Measurements from ENCODE around the gene PCDHGA1. TPM values are rescaled to one million over a fixed set of nuclear protein-coding genes. Genes with fewer than 3 reads are reported as not detected.

Gene PCDHGA1
- total RNA-seq, 6 experiments from 2014 or later: 0.04 to 0.18 (median 0.12) TPM; not detected in 1

- no peaks in the 10 kb centered on the region for H3K9me3 ChIP-seq
- H3K27ac ChIP-seq: peak overlapping the region; percentile 21 to 53 (median 51)
- ATAC-seq (no peak), DNase-seq (no peak)
- H3K27me3 ChIP-seq: no peaks in the 10 kb centered on the region
- peaks cover 0 to 26% (median 12%) of the 10 kb centered on the region in 4 donors for H3K36me3 ChIP-seq
- intact Hi-C loops (cut with DNase I): no loop called here
- peaks cover 0 to 11% (median 0%) of the 10 kb centered on the region in 4 donors for H3K4me1 ChIP-seq
- 50% methylated on average over 1 of the region's 6 CpGs for WGBS (ENCODE audit: insufficient coverage, low coverage, low lambda C conversion rate, missing lambda C conversion rate)
- H3K4me3 ChIP-seq: no peak overlapping the region
- TF ChIP-seq POLR2A (IDR thresholded peaks at IDR 0.05): no peak
- no peak for TF ChIP-seq CTCF (IDR thresholded peaks at IDR 0.05)
These were observed 184.2 kb downstream of the PCDHGA1 start for GRCh38 chr5:141514330-141515133.

- Histone ChIP-seq H3K36me3 (peaks cover 0 to 32% (median 12%) of the 10 kb centered on the region in 4 donors), H3K27me3 (no peaks in the 10 kb centered on the region), H3K9me3 (no peaks in the 10 kb centered on the region), H3K27ac (peak overlapping the region in 2 of 3 donors; percentile 21 to 51), H3K4me3 (no peak overlapping the region), H3K4me1 (peaks cover 0 to 11% (median 0%) of the 10 kb centered on the region in 4 donors)
- TF ChIP-seq POLR2A (IDR thresholded peaks at IDR 0.05): no peak
- no peak for TF ChIP-seq CTCF (IDR thresholded peaks at IDR 0.05)
- WGBS (ENCODE audit: insufficient coverage, low coverage, low lambda C conversion rate, missing lambda C conversion rate): 75% methylated on average over 1 of the region's 3 CpGs
- DNase-seq (no peak), ATAC-seq (no peak)
- intact Hi-C loops (cut with DNase I): no loop called here
These were observed 184.8 kb downstream of the PCDHGA1 start for GRCh38 chr5:141515141-141515540.

- Histone ChIP-seq H3K9me3 (no peaks in the 10 kb centered on the region), H3K27ac (no peak overlapping the region), H3K4me1 (peaks cover 0 to 11% (median 0%) of the 10 kb centered on the region in 4 donors), H3K36me3 (peaks cover 0 to 35% (median 12%) of the 10 kb centered on the region in 4 donors), H3K27me3 (no peaks in the 10 kb centered on the region), H3K4me3 (no peak overlapping the region)
- ATAC-seq: no peak
- no peak for TF ChIP-seq POLR2A (IDR thresholded peaks at IDR 0.05)
- TF ChIP-seq CTCF (IDR thresholded peaks at IDR 0.05): no peak
- intact Hi-C loops (cut with DNase I): no loop called here
- no CpG with 5 or more reads among the region's 4 CpGs for WGBS (ENCODE audit: insufficient coverage, low coverage, low lambda C conversion rate, missing lambda C conversion rate)
- DNase-seq: no peak
These were observed 185.8 kb downstream of the PCDHGA1 start for GRCh38 chr5:141515946-141516671.

GRCh38 chr5:141516672-141517025 is 186.3 kb downstream of the PCDHGA1 start:
- intact Hi-C loops (cut with DNase I): no loop called here
- Histone ChIP-seq H3K4me3 (no peak overlapping the region), H3K27ac (no peak overlapping the region), H3K9me3 (no peaks in the 10 kb centered on the region), H3K4me1 (peaks cover 0 to 11% (median 0%) of the 10 kb centered on the region in 4 donors), H3K27me3 (no peaks in the 10 kb centered on the region), H3K36me3 (peaks cover 0 to 39% (median 12%) of the 10 kb centered on the region in 4 donors)
- WGBS (ENCODE audit: insufficient coverage, low coverage, low lambda C conversion rate, missing lambda C conversion rate): no CpG with 5 or more reads among the region's 8 CpGs
- TF ChIP-seq POLR2A (IDR thresholded peaks at IDR 0.05) (no peak), CTCF (IDR thresholded peaks at IDR 0.05) (no peak)
- DNase-seq (no peak), ATAC-seq (no peak)

Data from right lobe of liver (tissue), 6 donors.